Activated CD8-positive, alpha-beta memory T cell treated with anti-CD3 and anti-CD28 coated beads, Interleukin-2, amount 50 U/mL, for 24 hours (primary cell): Measurements from ENCODE around the gene PAK4.
"Not testable (repeated sequence)": the region's sequence is repeated elsewhere in the genome, so short reads cannot be mapped to it uniquely, and the experiment has no call there.

Experiments used
- DNase-seq: peaks from one replicate; pipeline ENCODE4 v3.0.0-alpha.2; 2020; ENCODE audit errors: extremely low read depth

PAK4 gene

DNA sequence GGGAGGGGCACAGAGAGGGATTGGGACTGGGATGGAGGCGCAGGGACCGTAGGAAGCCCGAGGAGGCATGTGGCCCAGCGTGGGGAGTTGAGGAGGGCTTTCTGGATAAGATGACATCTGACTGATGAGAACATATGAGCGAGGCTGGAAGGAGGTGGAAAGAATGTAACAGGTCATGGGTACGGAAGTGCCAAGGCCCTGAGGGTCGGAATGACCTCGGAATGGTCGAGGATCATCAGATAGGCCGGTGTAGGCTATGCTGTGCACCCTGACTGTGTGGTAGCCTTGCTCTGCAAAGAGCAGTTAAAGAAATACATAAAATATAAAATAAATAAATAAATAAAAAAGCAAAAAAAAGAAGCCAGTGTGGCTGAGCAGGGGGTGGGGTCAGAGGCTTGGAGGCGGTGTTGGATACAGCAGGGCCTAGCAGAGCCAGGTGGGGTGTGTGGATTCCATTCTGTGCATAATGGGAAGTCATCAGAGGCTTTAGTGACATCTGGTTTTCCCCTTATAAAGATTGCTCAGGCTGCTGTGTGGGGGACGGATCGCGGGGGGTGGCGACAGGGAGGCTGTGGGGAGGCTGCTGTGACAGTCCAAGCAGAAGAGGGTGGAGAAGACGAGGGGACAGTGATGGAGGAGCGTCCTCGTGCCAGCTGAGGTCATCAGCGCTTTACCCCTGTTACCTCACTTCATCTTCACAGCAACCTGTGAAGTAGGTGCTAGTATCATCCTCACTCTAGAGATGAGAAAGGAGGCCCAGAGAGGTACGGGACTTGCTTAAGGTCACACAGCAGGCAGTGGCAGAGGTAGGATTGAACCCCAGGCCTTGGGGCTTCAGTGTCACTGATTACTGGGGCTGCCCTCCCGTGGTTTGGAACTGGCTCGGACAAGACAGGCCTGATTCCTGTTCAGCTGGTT, 5.0 kb downstream of the PAK4 start:
- DNase-seq = no peak

DNA sequence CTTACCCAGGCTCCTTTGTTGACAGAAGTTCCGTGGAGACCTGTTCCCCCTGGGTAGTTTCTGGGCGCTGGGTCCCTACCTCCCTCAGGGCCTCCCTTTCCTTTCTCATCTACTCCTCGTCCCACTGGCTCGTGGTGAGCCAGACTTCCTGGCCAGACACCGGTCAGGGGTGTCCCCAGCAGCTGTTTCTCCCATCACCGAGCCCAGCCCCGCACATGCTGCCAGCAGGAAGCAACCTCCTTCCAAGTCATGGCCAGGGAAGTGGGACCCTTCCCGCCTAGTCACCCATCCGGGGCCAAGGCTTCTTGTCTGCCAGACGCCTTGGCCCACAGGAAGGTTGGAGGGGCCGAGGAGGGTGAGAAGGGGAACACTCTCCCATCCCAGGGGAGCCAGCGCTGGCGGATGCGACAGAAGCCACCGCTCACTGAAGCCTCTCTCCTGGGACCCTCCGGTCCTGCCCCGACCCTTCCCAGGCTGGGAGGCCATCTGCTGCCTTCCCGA, 5.7 kb downstream of the PAK4 start:
- no peak for DNase-seq

GRCh38 chr19:39132344-39132969, 6.9 kb downstream of the PAK4 start:
- DNase-seq = no peak

DNA sequence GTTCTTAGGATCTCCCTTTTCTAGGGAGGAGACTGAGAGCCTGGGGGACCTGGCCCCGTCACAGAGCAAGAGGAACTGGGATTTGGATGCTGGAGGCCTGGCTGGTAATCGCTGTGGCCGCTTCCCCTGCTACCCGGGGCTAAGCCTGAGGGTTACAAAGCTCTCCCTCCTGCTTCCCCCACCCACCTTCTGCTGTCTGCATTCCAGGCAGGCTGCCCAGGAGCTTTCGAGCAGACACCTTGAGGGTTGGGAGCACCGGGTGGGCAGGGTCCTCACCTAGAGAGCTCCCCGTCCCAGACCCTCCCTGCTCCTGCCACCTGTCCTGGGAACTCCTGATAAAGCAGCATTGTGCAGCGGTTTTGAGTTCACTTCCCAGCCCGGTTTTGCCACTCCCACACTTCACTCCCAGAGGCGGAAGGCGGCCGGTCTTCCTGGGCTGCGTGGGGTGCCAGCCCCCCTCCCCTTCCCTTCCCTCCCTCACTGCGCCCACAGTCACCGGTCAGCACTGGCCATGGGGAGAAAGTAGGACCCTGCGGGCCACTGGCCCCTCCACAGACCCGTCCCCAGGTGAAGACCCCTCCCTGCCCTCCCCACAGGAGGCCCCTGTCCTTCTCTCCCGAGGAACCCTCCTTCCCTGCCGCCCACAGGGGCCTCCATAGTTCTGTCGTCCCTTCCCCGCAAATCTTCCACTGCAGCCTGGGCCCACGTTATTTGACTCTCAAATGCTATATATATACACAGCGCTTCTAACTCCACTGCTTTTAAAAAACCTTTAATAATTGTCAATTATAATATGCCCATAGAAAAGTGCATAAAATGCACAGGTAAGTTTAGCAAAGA, 8.1 kb downstream of the PAK4 start:
- DNase-seq = no peak

DNA sequence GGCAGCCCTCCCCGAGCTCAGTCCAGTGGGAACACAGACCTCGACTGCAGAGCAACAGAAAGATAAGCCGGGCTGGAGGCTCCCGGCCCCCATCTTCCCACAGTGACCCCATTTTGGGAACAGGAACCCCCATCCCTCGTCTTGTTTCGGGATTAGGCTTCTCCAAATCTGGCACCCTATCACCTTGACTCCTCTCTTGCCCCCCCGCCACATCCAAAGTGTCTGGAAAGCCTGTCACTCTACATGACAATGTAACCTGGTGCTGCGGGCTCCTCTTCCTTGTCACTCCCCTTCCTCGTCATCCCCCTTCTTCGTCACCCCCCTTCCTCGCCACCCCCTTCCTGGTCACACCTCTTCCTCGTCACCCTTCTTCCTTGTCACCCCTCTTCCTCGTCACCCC, 10.1 kb downstream of the PAK4 start:
- DNase-seq = no peak

GRCh38 chr19:39136225-39136940, 10.8 kb downstream of the PAK4 start:
- DNase-seq = no peak

DNA sequence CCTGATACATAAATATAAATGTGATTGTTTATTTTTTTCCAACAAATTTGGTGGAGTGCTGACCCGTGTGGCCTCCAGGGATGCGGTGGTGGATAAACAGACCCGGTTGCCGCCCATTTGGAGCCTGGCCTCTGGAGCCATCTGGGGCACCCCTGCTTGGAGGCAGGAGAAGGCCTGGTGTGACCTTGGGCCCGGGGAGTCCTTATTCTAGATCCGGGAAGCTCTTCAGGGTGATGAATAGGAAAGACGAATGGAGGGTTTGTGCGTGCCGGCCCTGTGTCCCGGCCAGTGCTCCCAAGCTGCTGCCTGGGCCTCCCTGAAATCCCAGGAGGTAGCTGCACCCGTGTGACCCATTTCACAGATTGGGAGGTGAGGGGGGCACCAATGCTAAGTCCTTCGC, 11.5 kb downstream of the PAK4 start:
- DNase-seq = no peak

- DNase-seq = no peak
Measured at GRCh38 chr19:39138221-39139211, 12.9 kb downstream of the PAK4 start.

- DNase-seq = no peak
Measured at GRCh38 chr19:39139305-39139874, 13.8 kb downstream of the PAK4 start.

DNA sequence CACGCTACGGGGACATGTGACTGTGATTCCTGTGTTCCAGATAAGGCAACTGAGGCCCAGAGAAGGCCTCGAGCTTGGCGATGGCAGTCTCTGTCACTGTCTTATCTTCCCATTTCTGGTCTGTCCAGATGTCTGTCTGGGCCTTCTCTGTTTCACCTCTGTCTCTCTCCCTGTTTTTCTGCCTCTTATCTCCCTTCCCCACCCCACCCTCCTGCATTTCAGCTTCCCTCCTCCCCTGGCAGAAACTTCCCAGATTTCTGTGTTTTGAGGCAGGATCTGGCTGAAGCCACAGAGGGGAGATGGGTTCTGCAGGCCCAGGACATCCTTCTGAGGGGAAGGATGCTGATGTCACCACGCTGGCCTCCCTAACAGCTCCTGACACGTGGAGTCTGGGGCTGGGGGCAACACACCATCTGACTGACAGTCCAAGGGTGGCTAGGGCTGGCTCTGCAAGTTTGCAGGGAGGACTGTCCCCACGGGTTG, 14.4 kb downstream of the PAK4 start:
- DNase-seq = no peak

GRCh38 chr19:39140594-39140993, 15.0 kb downstream of the PAK4 start:
- no peak for DNase-seq

- no peak for DNase-seq
Measured at GRCh38 chr19:39141929-39142328, 16.3 kb downstream of the PAK4 start.

GRCh38 chr19:39142630-39143029, 17.0 kb downstream of the PAK4 start:
- no peak for DNase-seq

DNA sequence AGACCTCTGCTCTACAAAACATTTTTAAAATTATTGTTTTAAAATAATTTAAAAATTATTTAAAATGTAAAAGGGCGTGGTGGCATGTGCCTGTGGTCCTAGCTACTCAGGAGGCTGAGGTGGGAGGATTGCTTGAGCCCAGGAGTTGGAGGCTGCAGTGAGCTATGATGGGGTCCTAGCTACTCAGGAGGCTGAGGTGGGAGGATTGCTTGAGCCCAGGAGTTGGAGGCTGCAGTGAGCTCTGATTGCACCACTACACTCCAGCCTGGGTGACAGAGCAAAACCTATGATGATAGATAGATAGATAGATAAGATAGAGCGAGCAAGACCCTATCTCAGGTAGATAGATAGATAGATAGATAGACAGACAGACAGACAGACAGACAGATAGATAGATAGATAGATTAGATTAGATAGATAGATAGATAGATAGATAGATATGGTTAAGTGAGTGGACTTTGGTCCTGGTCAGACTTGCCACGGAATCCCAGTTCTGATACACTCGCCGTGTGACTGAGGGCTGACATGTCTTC, 18.2 kb downstream of the PAK4 start:
- not testable (repeated sequence) for DNase-seq

GRCh38 chr19:39144290-39145071, 18.9 kb downstream of the PAK4 start:
- no peak for DNase-seq

- DNase-seq = no peak
Measured at GRCh38 chr19:39145180-39145953, 19.8 kb downstream of the PAK4 start.

GRCh38 chr19:39146091-39146490, 20.5 kb downstream of the PAK4 start:
- no peak for DNase-seq
